ENCODE data around the gene ZBTB16.

GRCh38 chr11:114182471-114183043, 123.0 kb downstream of the ZBTB16 start:
- TF ChIP-seq, protein P1, sequence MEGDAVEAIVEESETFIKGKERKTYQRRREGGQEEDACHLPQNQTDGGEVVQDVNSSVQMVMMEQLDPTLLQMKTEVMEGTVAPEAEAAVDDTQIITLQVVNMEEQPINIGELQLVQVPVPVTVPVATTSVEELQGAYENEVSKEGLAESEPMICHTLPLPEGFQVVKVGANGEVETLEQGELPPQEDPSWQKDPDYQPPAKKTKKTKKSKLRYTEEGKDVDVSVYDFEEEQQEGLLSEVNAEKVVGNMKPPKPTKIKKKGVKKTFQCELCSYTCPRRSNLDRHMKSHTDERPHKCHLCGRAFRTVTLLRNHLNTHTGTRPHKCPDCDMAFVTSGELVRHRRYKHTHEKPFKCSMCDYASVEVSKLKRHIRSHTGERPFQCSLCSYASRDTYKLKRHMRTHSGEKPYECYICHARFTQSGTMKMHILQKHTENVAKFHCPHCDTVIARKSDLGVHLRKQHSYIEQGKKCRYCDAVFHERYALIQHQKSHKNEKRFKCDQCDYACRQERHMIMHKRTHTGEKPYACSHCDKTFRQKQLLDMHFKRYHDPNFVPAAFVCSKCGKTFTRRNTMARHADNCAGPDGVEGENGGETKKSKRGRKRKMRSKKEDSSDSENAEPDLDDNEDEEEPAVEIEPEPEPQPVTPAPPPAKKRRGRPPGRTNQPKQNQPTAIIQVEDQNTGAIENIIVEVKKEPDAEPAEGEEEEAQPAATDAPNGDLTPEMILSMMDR (IDR thresholded peaks at IDR 0.05 in 8 of 11, conservative IDR thresholded peaks at IDR 0.05 in 3 of 11), result no peak
- no peak for TF ChIP-seq POLR2AphosphoS5 (IDR thresholded peaks at IDR 0.05)
- no peak for TF ChIP-seq POLR2A (IDR thresholded peaks at IDR 0.05)

All from spleen (tissue), 7 donors.